Stimulated activated CD4-positive, alpha-beta T cell treated with anti-CD3 and anti-CD28 coated beads, Interleukin-15, amount 100 ng/mL, for 24 hours (primary cell): ENCODE data around the gene AK1.

Experiments
- DNase-seq: peaks from one replicate; pipeline ENCODE4 v3.0.0-alpha.2; 2020

The AK1 gene

DNA sequence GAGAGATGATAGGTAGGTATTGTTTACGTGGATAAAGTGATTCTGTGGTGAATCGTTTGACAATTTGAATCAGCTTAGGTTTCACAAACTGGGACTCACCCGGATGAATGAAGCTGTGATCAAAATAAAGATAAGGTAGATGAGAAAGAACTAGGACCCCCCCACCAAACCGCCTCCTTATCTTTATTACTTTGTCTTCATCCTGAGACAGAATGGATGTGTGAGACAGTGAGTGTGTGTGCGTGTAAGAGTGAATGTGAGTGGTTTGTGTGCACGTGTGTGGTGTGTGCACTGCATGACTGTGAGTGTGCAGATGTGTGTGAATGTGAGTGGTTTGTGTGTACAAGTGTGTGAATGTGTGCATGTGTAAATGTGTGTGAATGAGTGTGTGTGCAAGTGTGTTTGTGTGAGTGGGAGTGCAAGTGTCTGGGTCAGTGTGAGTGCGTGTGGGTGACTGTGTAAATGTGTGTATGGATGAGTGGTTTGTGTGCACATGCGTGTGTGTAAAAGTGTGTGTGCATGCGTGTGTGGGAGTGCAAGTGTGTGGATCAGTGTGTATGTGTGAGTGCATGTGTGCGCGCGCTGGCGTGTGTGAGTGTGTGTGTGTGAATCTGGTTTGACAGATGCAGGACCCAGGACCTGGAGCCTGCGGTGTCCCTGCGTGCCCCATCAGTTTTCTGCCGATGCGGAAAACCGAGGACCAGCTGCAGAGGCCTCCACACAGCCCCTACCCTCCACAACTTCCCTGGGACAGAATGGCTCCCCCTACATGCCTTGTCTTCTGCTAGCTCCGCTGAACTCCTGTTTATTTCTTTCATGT is 11.6 kb downstream of the AK1 start:
- DNase-seq = peak; percentile 43

GRCh38 chr9:127863191-127863621 is 14.3 kb downstream of the AK1 start:
- no peak for DNase-seq

DNA sequence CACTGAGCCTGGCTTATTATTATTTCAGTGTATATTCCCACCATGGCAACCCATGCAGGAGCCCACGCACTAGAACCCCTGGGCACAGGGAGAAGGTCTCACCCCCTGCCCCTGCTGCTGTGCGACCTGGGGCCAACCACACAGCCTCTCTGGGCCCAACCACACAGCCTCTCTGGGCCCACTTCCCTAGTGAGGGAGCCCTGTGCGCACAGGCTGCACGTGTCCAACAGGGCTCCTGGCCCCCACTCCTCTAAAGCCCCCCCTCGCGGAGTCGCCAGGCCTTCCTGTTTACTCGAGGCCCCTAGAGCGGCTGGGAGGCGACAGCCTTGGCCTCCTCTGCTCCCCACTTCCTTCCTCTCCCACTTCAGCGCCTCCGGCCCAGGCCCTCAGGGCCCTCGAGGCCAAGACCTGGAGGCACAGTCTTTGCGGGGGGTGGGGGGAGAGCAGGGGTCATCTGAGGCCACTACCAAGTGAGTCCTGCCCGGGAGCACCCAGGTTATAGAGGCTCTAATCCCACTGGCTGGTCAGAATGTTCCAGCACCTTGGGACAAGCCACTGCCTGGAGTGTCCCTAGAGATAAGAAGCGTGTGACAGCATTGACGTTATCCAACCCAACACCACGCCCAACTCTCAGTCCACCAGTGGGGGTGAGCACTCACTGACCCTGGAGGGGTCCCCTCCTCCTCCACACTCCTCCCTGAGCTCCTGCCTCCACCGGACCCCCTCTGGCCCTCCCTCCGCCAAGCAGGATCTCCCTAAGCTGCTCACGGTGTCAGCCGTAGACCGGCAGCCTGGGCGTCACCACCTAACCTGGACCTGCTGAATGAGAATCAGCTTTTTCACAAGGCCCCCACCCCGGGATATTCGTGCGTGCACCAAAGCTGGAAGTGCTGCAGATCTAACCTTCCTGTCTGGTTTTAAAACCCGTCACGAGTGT is 15.1 kb downstream of the AK1 start:
- no peak for DNase-seq

DNA sequence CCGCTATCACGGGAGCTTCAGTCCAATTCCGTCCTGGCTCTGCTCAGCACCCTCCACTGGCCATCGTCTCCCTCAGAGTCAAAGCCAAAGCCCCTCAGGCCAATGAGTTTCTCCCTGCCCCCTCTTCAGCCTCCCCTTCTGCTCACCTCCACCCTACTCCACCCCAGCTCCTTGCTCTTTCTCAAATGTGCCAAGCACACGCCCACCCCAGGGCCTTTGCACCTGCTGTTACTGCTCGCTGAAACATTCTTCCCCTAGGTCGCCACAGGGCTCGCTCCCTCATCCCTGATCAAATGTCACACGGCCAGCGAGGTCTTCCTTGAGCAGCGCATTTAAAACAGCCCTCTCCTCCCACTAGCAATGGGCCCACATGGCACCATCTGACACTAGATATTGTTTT is 16.7 kb downstream of the AK1 start:
- no peak for DNase-seq

DNA sequence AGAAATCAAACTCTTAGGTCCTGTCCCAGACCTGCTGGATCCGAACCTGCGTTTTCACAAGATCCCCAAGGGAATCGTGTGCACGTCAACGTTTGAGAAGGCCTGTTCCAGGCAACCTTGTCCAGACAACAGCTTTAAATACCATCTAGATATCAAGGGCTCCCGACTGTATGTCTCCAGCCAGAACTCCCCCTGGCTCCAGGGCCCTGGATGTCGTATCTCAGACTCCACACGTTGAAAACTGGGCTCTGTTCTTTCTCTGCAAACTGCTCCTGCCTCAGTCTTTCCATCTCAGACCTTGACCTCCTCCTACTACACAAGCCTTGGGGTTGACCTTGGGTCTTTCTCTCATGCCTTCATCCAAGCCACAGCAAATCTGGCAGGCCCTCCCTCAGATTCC is 17.2 kb downstream of the AK1 start:
- DNase-seq = no peak

- no peak for DNase-seq
These were observed 19.4 kb downstream of the AK1 start for GRCh38 chr9:127858041-127858512.

GRCh38 chr9:127857278-127857677 is 20.2 kb downstream of the AK1 start:
- no peak for DNase-seq

- no peak for DNase-seq
These were observed 20.8 kb downstream of the AK1 start for GRCh38 chr9:127856729-127857116.

GRCh38 chr9:127856094-127856728 is 21.3 kb downstream of the AK1 start:
- DNase-seq = no peak

- no peak for DNase-seq
These were observed 22.0 kb downstream of the AK1 start for GRCh38 chr9:127855522-127855921.

DNA sequence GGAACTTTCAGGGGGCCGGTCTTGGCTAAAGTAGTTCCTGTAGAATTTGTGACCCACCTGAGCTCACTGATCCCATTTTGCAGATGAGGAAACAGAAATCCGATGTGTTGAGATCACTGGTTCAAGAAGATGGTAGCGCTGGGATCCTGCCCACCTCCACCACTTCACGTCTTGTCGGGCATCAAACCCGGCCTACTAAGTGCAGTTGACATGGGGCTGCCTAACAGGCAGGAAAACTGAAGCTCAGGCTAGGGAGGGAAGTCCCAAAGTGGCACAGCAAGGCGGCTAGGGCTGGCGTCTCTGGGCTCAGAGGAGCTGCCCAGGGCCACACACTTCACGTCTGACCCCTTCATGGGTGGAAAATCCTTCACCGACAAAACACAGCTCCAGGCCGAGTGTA is 22.5 kb downstream of the AK1 start:
- no peak for DNase-seq

GRCh38 chr9:127854184-127854806 is 23.2 kb downstream of the AK1 start, which contains the start of gene ENG:
TSS of gene ENG (minus strand) at chr9:127854658. CDS start at chr9:127854355, 303 bp downstream.
- peak; percentile 58 for DNase-seq

DNA sequence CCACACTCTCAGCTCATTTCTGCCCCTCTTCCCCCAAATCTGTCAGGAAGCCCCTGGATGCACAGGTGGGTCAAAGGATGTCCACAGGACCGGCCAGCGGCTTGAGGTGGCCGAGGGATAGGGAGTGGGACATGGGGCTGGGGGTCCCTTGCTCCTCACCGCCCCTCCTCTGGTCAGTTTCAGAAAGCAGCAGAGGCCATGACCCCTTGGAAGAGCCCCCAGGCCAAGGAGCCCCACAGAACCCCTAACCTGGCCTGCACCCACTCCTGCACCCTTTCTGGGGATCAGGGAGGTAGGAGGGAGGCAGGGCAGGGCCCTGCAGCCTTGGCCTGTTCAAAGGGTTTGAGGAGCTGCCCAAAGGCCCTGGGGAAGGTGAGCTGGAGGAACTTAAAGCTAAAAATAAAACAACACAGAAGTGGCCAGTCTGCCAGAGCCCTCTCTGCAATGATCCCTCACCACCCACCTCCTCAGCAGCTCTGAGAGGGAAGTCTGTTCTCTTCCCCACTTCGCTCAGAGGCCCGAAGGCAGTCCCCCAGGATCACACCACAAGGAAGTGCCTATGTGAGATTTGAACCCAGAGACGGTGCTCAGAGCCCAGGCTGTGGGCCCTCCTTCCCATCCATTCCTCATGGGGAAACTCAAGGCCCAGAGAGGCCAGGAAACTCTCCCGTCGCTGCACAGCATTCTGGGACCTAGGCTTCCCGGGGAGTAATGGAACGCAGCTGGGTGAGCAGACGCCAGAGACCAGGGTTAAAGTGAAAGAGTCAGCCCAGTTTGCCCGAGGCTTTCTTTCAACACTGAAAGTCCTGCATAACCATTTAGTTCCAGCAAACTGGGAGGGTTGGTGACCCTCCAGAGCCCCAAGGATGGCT is 23.9 kb downstream of the AK1 start:
- DNase-seq = no peak

- DNase-seq = no peak
These were observed 24.6 kb downstream of the AK1 start for GRCh38 chr9:127852829-127853228.

DNA sequence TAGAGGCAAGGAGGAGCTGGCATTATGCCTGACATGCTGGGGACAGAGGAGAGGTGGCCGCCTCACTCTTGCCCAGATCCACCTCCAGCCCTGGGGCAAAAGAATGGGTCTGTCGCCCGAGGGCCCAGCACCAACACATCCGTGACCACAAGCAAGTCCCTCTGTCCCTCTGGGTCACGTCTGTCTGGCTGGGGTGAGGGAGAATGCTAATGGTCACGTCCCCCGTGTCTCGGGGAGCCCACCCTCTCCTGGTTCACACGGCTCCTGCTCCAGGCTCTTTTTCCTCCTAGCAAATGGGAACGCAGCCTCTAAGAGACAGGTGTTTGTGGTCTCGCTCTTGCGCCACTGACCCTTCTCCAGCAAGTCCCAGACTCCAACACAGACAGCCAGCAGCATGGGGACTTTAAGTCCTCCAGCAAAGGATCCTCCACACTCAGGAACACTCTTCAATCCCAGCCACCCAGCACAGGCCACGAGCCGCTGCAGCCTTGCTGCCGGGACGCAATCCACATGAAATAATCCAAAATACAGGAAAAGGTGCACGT is 27.1 kb downstream of the AK1 start:
- no peak for DNase-seq

DNA sequence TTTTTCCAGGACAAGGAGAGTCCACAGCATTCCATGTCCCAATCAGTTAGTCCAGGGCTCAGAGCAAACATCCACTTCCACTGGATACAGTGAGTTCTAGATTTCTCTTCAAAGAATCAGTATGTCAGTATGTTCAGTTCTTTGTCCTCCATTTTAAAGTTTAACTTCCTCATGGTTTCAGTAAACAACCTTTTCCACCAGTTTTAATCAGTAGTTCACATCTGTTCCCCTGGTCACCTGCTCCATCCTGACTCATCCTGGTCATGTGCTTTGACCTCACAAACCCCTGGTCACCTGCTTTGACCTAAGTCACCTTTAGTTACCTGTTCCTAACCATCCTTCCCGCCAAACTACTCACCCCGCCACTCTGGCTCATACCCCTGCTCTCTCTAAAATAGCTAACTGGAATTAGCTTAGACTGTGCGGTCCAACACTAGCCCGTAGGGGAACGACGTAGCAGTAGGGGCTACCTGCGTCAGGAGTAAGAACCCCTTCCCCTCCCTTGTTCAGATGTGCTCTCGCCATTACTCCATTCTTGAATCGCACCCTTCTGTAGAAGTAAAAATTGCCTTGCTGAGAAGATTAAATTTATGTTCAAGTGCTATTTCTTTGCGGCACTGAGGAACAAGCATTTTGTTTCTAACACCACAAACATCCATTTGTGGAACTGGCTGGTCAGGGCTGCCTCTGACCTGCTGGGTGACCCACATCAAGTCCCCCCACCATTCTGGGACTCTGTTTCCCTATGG is 28.5 kb downstream of the AK1 start:
- DNase-seq = no peak

DNA sequence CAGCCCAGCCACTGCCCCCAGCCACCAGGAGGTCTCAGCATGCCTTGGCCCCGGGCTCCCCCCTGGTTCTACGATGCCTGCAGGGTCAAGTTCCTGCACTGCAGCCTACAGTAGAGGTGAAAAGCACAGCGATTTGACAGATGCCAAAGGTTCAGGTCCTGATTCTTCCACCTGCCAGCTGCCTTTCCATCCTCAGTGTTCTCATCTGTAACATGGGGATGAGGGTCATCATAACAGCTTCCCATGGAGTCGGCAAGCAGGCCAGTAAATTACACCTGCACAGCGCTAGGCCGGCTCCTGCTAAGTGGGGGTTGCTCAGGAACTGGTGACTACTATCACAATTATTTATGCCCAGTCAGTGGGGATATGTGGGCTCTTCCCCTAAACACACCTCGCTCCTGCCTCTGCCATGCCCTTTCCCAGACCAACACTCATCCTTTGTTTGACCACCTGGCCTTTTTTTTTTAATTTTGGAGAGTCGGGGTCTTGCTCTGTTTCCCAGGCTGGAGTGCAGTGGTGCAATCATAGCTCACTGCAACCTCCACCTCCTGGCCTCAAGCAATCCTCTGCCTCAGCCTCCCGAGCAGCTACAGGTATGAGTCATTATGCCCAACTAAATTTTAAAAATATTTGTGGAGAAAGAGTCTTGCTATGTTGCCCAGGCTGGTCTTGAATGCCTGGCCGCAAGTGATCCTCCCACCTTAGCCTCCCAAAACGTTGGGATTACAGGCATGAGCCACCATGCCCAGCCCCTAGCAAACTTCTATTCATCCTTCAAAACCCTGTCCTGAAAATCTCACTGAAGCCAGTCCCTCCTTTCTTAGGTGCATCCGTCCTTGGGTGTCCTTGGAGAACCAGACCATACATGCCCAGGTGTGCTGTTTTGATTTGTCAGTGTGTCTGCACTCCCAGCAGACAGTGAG is 29.4 kb downstream of the AK1 start:
- no peak for DNase-seq

GRCh38 chr9:127847178-127847510 is 30.3 kb downstream of the AK1 start:
- no peak for DNase-seq

- DNase-seq = no peak
These were observed 30.9 kb downstream of the AK1 start for GRCh38 chr9:127846443-127847177.
